ENCODE results near the gene CA11.

The CA11 gene

DNA sequence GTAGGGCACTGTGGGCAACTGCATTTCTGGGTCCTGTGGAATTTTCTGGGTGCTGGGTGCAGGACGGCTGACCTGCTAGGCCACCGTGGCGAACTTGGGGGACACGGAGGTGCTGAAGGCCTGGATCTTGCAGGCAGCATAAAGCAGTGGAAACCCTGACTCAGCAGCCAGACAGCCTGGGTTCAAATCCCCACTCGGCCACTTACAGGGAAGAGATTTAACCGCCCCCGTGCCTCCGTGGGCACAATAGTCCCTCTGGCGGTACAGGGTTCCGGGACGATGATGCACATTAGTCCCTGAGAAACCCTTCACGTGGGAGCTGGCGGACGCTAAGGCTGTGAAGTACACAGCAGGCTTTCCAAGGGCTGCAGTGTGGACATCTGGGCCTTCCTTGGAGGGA, 34.1 kb downstream of the CA11 start:
- no peak for DNase-seq

DNA sequence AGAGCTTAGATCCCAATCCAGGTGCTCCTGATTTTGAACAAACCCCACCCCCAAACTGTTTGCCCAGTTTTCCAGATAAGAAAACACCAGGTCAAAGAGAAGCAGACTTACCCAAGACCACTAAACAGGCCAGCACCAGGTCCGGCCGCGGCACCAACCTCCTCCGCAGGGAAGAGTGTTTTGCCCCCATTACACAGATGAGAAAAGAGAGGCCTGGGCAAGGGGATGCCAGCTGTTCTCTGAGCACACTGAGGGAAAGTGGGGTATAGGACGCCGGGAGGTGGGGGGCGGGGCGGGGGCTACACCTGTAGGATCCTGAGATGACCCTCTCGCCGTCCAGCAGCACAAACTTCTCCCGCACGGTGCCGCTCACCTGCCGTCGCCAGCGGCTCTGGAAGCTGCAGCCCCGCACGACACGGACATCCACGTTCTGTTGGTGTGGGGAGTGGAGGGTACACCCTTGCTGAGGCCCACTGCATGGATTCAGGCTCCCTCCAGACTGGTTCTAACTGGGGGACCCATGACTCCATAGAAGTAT, 36.3 kb downstream of the CA11 start:
- DNase-seq = no peak

DNA sequence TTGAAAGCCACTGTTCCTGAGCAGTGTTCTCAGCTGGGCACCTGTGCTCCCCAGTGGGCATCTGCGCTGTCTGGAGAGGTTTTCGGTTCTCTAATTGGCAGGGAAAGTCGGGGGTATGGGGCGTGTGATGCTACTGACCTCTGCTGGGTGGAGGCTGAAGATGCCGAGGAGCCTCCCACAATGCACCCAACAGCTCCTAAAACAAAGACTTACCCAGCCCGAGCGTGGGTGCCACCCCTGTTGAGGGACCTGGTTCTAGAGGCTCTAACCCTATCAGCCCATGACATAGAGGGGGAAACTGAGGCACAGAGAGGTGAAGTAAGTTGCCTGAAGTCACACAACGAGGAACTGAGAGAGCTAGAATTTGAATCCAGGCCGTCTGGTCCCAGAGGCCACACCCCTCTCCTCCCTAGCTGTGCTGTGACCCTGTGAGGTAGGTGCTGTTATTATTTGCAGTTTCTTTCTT, 37.2 kb downstream of the CA11 start:
- peak; percentile 82 for DNase-seq

DNA sequence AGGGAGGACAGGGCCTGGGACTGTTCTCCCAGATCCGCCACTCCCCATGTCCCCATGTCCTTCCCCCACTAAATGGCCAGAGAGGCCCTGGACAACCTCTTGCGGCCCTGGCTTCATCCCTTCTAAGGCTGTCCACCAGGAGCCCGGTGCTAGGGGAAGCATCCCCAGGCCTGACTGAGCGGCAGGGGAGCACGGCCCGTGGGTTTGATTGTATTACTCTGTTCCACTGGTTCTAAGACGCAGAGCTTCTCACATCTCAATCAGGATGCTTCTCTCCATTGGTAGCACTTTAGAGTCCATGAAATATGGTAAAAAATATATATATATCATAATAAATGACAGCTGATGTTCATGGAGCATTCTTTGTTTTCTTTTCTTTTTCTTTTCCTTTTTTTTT, 38.6 kb downstream of the CA11 start:
- no peak for DNase-seq

DNA sequence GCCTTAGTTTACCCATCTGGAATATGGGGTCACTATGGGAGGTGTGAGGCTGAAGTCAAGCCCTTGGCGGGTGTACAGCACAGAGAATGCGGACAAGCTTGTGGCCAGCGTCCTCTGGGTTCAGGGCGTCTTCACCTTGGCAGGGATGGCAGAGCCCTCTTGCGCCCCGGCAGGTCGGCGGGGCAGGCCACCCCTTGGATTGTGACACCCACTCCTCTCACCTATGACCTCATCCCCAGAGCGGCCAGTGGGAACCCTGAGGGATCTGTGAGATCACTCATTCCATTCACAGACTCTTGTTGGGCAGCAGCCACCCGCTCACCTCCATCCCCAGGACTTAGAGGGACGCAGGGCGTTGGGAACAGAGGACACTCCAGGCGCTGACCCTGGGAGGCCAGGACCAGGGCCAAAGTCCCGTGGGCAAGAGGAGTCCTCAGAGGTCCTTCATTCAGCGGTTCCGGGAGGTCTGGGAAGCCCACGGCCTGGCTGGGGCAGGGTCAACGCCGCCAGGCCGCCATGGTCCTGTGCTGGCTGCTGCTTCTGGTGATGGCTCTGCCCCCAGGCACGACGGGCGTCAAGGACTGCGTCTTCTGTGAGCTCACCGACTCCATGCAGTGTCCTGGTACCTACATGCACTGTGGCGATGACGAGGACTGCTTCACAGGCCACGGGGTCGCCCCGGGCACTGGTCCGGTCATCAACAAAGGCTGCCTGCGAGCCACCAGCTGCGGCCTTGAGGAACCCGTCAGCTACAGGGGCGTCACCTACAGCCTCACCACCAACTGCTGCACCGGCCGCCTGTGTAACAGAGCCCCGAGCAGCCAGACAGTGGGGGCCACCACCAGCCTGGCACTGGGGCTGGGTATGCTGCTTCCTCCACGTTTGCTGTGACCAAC, 39.3 kb downstream of the CA11 start, which contains the start of gene SPACA4:
Gene SPACA4, plus strand, starts transcription at position 280 of the 896 bp plus-strand sequence. Its CDS starts 237 bp downstream, at position 517.
- DNase-seq = no peak

DNA sequence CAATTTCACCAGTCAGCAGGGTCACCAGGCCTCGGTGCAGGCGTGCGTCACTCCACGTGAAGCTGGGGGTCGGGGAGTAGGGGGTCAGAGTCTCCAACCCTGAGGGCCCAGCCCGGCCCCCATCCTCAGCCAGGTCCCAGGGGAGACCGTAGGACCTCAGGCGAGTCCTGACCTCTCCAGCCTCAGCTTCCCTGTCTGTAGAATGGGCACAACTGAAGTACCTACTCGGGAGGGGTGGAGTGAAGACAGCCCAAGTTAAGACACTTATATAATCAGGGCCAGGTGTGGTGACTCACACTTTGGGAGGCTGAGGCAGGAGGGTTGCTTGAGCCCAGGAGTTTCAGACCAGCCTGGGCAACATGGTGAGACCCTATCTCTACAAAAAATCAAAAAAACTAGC, 42.1 kb downstream of the CA11 start:
- DNase-seq = no peak

DNA sequence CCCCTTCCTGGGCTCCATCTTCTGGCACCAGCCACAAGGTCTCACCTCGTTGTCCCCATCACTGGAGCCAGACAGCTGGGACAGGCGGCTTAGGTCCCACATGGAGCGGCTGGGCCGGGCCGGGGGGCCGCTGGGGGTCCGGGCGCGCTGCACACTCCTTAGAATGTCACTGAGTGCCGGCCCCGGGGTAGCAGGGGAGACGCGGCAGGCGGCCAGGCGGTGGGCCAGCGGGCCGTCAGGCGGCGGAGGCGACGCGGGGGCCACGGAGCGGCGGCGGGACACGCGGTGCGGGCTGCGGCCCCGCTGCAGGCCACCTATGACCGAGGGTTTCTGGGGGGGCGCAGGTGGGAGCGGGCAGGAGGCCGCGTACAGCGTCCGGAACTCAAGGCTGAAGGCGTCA, 42.5 kb downstream of the CA11 start:
- no peak for DNase-seq

DNA sequence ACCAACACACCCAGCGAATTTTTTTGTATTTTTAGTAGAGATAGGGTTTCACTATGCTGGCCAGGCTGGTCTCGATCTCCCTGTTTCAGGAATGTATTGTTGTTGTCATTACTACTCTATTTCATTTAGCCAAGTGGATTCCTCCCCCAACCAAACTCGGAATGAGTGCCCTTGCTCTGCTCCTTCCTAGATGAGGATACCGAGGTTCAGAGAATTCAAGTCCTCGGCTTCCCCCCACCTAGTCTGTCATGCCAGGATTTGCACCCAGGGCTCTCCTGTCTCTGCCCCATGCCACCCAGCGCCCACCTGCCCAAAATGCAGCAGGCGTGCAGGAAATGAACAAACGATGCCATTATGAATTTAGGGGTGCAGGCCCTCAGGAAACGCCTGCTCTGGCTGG, 43.0 kb downstream of the CA11 start:
- DNase-seq = no peak

DNA sequence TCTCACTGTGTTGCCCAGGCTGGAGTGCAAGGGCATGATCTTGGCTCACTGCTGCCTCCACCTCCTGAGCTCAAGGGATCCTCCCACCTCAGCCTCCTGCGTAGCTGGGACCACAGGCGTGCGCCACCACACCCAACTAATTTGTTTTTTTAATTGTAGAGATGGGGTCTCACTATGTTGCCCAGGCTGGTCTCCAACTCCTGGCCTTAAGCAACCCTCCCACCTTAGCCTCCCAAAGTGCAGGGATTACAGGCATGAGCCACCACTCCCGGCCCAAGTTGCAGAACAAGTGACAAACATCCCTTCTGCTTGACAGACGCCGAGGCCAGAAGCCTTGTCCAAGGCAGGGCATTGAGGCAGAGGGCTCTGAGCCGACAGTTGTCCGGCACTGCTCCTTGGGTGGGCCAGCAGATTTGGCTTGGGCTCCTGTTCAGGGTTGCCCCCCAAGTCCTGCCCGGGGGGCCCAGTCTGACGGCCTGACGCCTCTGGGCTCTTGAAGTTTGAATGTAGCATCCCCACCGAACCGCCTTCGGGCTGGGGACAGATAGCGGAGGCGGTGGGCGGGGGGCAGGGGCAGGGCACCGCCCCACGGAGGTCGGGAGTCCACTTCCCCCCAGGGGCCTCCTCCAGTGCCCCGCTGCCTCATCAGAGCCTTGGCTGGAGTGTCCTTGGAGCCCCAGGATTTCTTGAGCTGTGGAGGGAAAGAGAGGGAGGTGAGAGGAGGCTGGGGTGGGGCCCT, 45.1 kb downstream of the CA11 start:
- DNase-seq = no peak

DNA sequence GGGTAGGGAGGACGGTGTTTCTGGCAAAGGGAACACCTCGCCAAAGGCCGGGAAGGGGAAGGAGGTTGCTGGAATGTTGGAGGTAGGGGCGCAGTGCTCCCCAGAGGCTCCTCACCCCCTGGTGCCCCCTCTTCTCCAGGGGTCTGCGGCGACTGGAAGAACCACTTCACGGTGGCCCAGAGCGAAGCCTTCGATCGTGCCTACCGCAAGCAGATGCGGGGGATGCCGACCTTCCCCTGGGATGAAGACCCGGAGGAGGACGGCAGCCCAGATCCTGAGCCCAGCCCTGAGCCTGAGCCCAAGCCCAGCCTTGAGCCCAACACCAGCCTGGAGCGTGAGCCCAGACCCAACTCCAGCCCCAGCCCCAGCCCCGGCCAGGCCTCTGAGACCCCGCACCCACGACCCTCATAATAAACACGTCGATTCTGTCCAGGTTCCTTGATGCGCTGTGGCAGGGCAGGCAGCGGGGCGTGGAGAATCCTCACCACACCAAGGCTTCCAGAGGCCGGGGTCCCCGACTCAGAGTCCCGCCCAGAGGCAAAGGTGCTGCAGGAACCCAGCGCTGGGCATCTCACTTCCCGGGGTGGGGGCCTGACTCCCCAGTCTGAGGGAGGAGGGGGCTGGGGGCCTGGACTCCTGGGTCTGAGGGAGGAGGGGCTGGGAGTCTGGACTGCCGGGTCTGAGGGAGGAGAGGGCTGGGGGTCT, 46.8 kb downstream of the CA11 start:
- DNase-seq = no peak

DNA sequence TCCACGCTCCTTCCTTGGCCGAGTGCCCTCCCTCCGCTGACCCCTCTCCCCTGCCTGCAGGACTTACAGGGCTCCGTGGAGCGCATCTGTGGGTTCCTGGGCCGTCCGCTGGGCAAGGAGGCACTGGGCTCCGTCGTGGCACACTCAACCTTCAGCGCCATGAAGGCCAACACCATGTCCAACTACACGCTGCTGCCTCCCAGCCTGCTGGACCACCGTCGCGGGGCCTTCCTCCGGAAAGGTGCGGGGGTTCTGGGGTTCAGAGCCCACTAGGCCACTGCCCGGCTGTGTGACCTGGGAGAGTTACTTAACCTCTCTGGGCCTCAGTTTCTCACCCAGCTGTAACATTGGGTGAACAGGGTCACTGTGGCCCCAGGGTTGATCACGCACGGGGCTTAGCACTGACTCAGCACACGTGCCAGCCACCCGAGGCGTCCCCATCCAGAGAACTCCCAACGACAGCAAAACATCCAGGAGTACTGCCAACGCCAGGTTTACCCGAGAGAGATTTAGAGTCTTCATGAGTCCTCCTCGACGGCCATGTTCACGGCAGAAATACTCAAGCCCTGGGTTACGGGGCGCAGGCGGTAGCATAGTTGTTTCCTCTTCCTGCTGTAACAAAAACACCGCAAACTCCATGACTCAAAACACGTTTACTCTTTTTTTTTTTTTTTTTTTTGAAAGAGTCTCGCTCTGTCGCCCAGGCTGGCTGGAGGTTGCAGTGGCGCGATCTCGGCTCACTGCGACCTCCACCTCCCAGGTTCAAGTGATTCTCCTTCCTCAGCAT, 49.1 kb downstream of the CA11 start:
- DNase-seq = no peak

DNA sequence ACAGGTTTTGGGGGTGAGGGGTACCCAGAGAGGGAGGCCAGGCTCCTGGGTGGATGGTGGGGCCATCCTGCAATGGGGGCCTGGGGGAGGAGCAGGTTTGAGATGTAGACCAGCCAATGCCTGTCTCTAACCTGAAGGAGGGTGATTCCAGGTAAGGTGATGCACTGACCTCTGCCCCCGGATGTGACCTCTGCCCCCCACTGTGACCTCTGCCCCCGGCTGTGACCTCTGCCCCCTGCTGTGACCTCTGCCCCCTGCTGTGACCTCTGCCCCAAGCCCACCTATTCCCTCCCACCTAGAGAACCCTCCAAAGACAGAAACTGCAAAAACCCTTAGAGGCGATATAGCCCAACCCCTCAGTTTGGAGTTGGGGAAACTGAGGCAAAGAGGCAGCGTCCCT, 49.8 kb downstream of the CA11 start:
- no peak for DNase-seq

DNA sequence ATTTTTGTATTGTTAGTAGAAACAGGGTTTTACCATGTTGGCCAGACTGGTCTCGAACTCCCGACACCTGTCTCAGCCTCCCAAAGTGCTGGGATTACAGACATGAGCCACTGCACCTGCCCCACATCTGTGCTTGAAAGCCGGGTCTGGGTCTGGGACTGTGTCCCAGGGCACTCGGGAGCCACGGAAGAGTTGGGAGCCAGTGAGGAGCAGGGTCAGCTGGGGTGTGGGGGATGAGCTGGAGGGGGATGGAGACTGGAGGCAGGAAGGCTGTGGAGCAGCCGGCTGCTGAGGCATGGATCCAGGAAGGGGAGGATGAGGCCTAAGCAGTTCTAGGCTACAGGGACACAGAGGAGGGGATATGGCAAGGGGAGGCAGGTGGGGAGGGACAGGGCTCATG, 50.2 kb downstream of the CA11 start:
- DNase-seq = no peak

DNA sequence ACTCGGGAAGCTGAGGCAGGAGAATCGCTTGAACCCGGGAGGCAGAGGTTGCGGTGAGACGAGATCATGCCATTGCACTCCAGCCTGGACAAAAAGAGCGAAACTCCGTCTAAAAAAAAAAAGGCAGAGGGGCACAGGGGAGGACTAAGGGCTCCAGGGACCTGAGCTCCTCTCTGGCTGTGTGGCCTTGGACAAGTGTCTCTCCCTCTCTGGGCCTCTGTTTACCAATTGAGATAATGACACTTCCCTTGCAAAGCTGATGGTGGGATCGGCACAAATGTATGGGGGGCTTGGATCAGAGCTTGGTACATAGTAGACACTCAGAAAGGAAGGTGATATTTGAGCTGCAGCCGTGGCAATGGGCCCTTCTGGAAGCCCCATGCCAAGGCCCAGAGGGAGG, 50.8 kb downstream of the CA11 start:
- no peak for DNase-seq

DNA sequence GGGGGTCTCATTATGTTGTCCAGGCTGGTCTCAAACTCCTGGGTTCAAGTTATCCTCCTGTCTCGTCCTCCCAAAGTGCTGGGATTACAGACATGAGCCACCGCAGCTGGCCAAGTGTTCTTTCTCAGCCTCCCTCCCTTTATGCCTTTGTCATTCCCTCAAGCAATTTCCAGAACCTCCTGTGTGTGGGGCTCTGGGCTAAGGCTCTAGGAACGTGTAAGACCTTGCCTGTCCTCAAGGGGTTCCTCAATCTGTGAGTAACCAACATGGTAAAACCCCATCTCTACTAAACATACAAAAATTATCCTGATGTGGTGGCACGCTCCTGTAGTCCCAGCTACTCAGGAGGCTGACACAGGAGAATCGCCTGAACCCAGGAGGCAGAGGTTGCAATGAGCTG, 55.0 kb downstream of the CA11 start:
- DNase-seq = no peak

DNA sequence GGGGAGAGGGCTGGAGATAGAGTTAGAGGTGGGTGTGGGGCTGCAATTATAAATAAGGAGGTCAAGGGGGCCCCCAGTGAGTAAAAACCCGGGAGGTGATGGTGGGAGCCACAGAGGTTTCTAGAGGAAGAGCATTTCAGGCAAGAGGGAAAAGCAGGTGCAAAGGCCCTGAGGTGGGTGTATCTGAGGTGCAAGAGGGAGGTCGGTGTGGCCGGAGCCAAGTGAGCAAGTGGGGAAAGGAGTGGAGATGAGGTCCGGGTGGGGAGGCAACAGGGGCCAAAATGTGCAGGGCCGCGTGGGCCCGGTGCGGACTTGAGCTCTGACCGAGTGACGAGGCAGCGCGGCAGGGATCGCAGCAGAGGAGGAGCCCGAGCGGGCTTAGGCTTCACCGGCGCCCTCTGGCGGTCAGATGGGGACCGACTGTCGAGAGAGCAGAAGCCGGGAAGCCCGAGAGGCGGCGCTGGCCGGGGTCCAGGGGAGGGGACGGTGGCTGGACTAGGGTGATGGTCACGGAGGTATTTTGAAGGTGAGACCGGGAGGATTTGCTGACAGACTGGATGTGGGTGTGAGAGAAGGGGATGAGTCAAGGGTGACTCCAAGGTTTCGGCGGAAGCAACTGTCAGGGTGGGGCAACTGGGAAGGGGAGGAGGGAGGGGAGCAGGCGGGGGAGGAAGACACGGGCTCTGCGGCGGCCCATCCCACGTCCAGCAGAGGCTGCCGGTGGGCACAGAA, 57.2 kb downstream of the CA11 start:
- DNase-seq = peak; percentile 81
